Suprapubic skin (tissue), 4 donors: ENCODE data around the gene CAPN5.

Experiments used
- EP300 ChIP-seq: sonication (generic); formaldehyde crosslinking; IDR thresholded peaks from one replicate; pipeline ENCODE4 v1.6.1; 2017; ENCODE audit warnings: antibody characterized with exemption
- POLR2A ChIP-seq, 2 donors: fragments of 450-650 bp; IDR thresholded peaks; one replicate each; pipeline ENCODE4 v1.6.1; 2017; ENCODE audit warnings: antibody characterized with exemption in 2 of 2, mild to moderate bottlenecking in 2 of 2, moderate library complexity in 2 of 2
- POLR2AphosphoS5 ChIP-seq, 3 donors: sonication (generic); formaldehyde crosslinking; IDR thresholded peaks; one replicate each; pipeline ENCODE4 v1.6.1; 2017; ENCODE audit warnings: antibody characterized with exemption in 3 of 3
- TF ChIP-seq, protein P1 (sequence below), 2 donors: fragments of 200-600 bp in 1 of 2; fragments of 450-650 bp in 1 of 2; sonication (generic) in 1 of 2; IDR thresholded peaks; one replicate each; pipeline ENCODE4 v1.5.1; 2016 to 2019; ENCODE audit warnings: antibody characterized with exemption in 2 of 2, mild to moderate bottlenecking in 1 of 2, moderate library complexity in 1 of 2

DNA sequence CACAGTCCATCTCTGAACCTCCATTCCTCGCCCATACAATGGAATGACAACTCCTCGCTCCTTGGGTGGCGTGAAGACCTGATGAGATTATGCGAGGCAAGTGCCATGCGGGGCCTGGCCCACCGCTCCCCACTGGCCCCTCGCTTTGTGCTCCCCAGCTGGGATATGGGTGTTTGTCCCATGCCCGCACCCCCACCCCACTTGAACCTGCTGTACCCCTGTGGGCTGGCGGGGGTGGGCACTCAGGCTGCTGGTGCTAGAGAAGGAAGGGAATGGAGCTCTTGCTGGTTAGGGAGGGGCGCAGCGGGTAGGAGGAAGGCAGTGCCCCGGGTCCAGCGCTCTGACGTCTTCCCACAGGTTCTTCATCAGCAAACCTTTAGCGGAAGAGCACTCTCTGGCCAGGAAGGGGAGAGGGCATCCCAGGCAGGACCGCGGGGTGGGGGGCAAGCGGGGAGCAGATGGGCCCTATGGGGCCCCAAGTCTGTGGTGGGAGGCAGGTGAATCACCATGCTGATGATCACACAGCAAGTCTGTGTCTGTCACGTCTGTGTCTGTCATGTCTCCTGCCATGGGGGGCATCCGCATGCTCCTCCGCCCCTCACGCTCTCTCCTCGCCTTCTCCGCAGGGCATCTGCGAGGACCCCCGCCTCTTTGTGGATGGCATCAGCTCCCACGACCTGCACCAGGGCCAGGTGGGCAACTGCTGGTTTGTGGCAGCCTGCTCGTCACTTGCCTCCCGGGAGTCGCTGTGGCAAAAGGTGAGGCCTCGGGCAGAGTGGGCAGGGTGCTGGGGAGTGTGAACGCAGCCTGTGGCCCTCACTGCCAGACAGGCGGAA, 26.5 kb downstream of the CAPN5 start:
- TF ChIP-seq, protein P1, sequence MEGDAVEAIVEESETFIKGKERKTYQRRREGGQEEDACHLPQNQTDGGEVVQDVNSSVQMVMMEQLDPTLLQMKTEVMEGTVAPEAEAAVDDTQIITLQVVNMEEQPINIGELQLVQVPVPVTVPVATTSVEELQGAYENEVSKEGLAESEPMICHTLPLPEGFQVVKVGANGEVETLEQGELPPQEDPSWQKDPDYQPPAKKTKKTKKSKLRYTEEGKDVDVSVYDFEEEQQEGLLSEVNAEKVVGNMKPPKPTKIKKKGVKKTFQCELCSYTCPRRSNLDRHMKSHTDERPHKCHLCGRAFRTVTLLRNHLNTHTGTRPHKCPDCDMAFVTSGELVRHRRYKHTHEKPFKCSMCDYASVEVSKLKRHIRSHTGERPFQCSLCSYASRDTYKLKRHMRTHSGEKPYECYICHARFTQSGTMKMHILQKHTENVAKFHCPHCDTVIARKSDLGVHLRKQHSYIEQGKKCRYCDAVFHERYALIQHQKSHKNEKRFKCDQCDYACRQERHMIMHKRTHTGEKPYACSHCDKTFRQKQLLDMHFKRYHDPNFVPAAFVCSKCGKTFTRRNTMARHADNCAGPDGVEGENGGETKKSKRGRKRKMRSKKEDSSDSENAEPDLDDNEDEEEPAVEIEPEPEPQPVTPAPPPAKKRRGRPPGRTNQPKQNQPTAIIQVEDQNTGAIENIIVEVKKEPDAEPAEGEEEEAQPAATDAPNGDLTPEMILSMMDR (IDR thresholded peaks at IDR 0.05), result no peak
- TF ChIP-seq POLR2A (IDR thresholded peaks at IDR 0.05) (no peak), POLR2AphosphoS5 (IDR thresholded peaks at IDR 0.05) (no peak), EP300 (no peak)
